B cell (primary cell): ENCODE data around the gene SS18L1.

Source experiments
- EZH2 ChIP-seq: IDR thresholded peaks from 2 replicates; pipeline ENCODE4 v1.6.1; 2012; ENCODE audit warnings: borderline replicate concordance, low read depth, mild to moderate bottlenecking, moderate library complexity, low read length; ENCODE audit not compliant: insufficient read depth, poor library complexity, severe bottlenecking
- TF ChIP-seq, protein P1 (sequence below): fragments of 200-600 bp; IDR thresholded peaks from one replicate; pipeline ENCODE4 v1.8.0; 2022; ENCODE audit warnings: antibody characterized with exemption, mild to moderate bottlenecking

GRCh38 chr20:62223571-62223970 is 80.0 kb downstream of the SS18L1 start:
- TF ChIP-seq, protein P1, sequence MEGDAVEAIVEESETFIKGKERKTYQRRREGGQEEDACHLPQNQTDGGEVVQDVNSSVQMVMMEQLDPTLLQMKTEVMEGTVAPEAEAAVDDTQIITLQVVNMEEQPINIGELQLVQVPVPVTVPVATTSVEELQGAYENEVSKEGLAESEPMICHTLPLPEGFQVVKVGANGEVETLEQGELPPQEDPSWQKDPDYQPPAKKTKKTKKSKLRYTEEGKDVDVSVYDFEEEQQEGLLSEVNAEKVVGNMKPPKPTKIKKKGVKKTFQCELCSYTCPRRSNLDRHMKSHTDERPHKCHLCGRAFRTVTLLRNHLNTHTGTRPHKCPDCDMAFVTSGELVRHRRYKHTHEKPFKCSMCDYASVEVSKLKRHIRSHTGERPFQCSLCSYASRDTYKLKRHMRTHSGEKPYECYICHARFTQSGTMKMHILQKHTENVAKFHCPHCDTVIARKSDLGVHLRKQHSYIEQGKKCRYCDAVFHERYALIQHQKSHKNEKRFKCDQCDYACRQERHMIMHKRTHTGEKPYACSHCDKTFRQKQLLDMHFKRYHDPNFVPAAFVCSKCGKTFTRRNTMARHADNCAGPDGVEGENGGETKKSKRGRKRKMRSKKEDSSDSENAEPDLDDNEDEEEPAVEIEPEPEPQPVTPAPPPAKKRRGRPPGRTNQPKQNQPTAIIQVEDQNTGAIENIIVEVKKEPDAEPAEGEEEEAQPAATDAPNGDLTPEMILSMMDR: no peak
- TF ChIP-seq EZH2: no peak
